OCI-LY3 (cell line): Measurements from ENCODE around the gene SYT8.

ENCODE experiments used
- EZH2phosphoT487 ChIP-seq: fragments of 200-600 bp; shearing (Covaris generic); IDR thresholded peaks from 2 replicates; pipeline ENCODE4 v1.6.1; 2018; ENCODE audit warnings: antibody characterized with exemption, mixed run types, low read depth
- TF ChIP-seq, protein P1 (sequence below): fragments of 200-600, 300-600 bp; sonication (generic); IDR thresholded peaks from 2 replicates; pipeline ENCODE4 v1.5.1; 2014; ENCODE audit warnings: antibody characterized with exemption, low read length, low read depth

- TF ChIP-seq, protein P1, sequence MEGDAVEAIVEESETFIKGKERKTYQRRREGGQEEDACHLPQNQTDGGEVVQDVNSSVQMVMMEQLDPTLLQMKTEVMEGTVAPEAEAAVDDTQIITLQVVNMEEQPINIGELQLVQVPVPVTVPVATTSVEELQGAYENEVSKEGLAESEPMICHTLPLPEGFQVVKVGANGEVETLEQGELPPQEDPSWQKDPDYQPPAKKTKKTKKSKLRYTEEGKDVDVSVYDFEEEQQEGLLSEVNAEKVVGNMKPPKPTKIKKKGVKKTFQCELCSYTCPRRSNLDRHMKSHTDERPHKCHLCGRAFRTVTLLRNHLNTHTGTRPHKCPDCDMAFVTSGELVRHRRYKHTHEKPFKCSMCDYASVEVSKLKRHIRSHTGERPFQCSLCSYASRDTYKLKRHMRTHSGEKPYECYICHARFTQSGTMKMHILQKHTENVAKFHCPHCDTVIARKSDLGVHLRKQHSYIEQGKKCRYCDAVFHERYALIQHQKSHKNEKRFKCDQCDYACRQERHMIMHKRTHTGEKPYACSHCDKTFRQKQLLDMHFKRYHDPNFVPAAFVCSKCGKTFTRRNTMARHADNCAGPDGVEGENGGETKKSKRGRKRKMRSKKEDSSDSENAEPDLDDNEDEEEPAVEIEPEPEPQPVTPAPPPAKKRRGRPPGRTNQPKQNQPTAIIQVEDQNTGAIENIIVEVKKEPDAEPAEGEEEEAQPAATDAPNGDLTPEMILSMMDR = no peak
- no peak for TF ChIP-seq EZH2phosphoT487
Measured at GRCh38 chr11:1796413-1797011, 38.3 kb upstream of the SYT8 start.
